Colonic mucosa (tissue), 4 donors: ENCODE measurements around the gene KCNJ16. TPM values are rescaled to one million over a fixed set of nuclear protein-coding genes. Genes with fewer than 3 reads are reported as not detected.

Source experiments
- DNase-seq: peaks from one replicate; pipeline ENCODE4 v3.0.0-alpha.2; 2020
- H3K27ac ChIP-seq: fragments of 200-600 bp; one replicate; pipeline ENCODE4 v1.8.0; 2021
- H3K27me3 ChIP-seq: fragments of 200-600 bp; one replicate; pipeline ENCODE4 v1.8.0; 2021
- H3K36me3 ChIP-seq: fragments of 200-600 bp; one replicate; pipeline ENCODE4 v1.8.0; 2021
- H3K4me1 ChIP-seq: fragments of 200-600 bp; one replicate; pipeline ENCODE4 v1.8.0; 2021; ENCODE audit warnings: mild to moderate bottlenecking
- H3K4me3 ChIP-seq: fragments of 200-600 bp; one replicate; pipeline ENCODE4 v1.8.0; 2021
- H3K9ac ChIP-seq, 2 donors: one replicate each; pipeline ENCODE4 v1.7.0; 2013; ENCODE audit warnings: control low read depth in 2 of 2, low read depth in 2 of 2, low read length in 2 of 2
- H3K9me3 ChIP-seq: fragments of 200-600 bp; one replicate; pipeline ENCODE4 v1.8.0; 2021
- CTCF ChIP-seq: fragments of 200-600 bp; IDR thresholded peaks from one replicate; pipeline ENCODE4 v1.8.0; 2022; ENCODE audit warnings: antibody characterized with exemption, mild to moderate bottlenecking
- intact Hi-C: fragments of 100-400 bp; cut with DNase I; formaldehyde crosslinking; loops from one replicate; pipeline ENCODE4 v1.14.1; 2022
- total RNA-seq, 2 donors: library from RNA; stranded (reverse); fragmentation: NEBNext Ultra II Directional in 1 of 2; extraction: Animal tissue kit (Norgen Biotek cat#: 25700) in 1 of 2; gene quantifications; one replicate each; pipeline ENCODE4 v1.2.1, GENCODE V29; 2021
- donor health status: healthy.
- donor health status: DM: no; HTN: no; CAD: no.
- donor health status: DM: no; HTN: no; CAD: no.

The KCNJ16 gene
- total RNA-seq, 2 donors from 2014 or later: 0.20 to 0.35 TPM

- Histone ChIP-seq H3K27ac (no peak overlapping the region), H3K4me1 (no peaks in the 10 kb centered on the region), H3K27me3 (no peaks in the 10 kb centered on the region), H3K4me3 (no peak overlapping the region), H3K36me3 (no peaks in the 10 kb centered on the region), H3K9ac (no peak overlapping the region), H3K9me3 (no peaks in the 10 kb centered on the region)
- no peak for TF ChIP-seq CTCF
- DNase-seq: no peak
- intact Hi-C loops: no loop called here
Observed at GRCh38 chr17:70095455-70095854, 20.4 kb downstream of the KCNJ16 start.

GRCh38 chr17:70096861-70097260 is 21.8 kb downstream of the KCNJ16 start:
- Histone ChIP-seq H3K27me3 (no peaks in the 10 kb centered on the region), H3K27ac (no peak overlapping the region), H3K9ac (no peak overlapping the region), H3K36me3 (no peaks in the 10 kb centered on the region), H3K4me1 (no peaks in the 10 kb centered on the region), H3K4me3 (no peak overlapping the region), H3K9me3 (no peaks in the 10 kb centered on the region)
- intact Hi-C loops: no loop called here
- no peak for DNase-seq
- TF ChIP-seq CTCF: no peak

GRCh38 chr17:70098030-70098429 is 23.0 kb downstream of the KCNJ16 start:
- DNase-seq: no peak
- no peaks in the 10 kb centered on the region for H3K27me3 ChIP-seq
- H3K9ac ChIP-seq: no peak overlapping the region
- H3K36me3 ChIP-seq: no peaks in the 10 kb centered on the region
- no peaks in the 10 kb centered on the region for H3K9me3 ChIP-seq
- H3K4me1 ChIP-seq: no peaks in the 10 kb centered on the region
- H3K4me3 ChIP-seq: no peak overlapping the region
- intact Hi-C loops: no loop called here
- H3K27ac ChIP-seq: no peak overlapping the region
- TF ChIP-seq CTCF: no peak

GRCh38 chr17:70099294-70099693 is 24.3 kb downstream of the KCNJ16 start:
- no peak for TF ChIP-seq CTCF
- Histone ChIP-seq H3K27me3 (no peaks in the 10 kb centered on the region), H3K4me1 (no peaks in the 10 kb centered on the region), H3K27ac (no peak overlapping the region), H3K36me3 (no peaks in the 10 kb centered on the region), H3K9me3 (no peaks in the 10 kb centered on the region), H3K4me3 (no peak overlapping the region), H3K9ac (no peak overlapping the region)
- DNase-seq: no peak
- intact Hi-C loops: no loop called here

GRCh38 chr17:70099884-70100283 is 24.9 kb downstream of the KCNJ16 start:
- TF ChIP-seq CTCF: no peak
- Histone ChIP-seq H3K4me3 (no peak overlapping the region), H3K27ac (no peak overlapping the region), H3K9ac (no peak overlapping the region), H3K9me3 (no peaks in the 10 kb centered on the region), H3K36me3 (no peaks in the 10 kb centered on the region), H3K4me1 (no peaks in the 10 kb centered on the region), H3K27me3 (no peaks in the 10 kb centered on the region)
- intact Hi-C loops: no loop called here
- DNase-seq: no peak

- H3K27ac ChIP-seq: no peak overlapping the region
- no peaks in the 10 kb centered on the region for H3K4me1 ChIP-seq
- no peaks in the 10 kb centered on the region for H3K27me3 ChIP-seq
- H3K36me3 ChIP-seq: no peaks in the 10 kb centered on the region
- DNase-seq: no peak
- intact Hi-C loops: no loop called here
- TF ChIP-seq CTCF: no peak
- no peak overlapping the region for H3K9ac ChIP-seq
- H3K9me3 ChIP-seq: no peaks in the 10 kb centered on the region
- no peak overlapping the region for H3K4me3 ChIP-seq
Observed at GRCh38 chr17:70100983-70101382, 26.0 kb downstream of the KCNJ16 start.
